HG03108 (cell line): ENCODE measurements around the gene GPR42.
"Not testable (repeated sequence)": the region's sequence is repeated elsewhere in the genome, so short reads cannot be mapped to it uniquely, and the experiment has no call there.

ENCODE experiments used
- ATAC-seq: cut with Tn5 transposase; IDR thresholded peaks from one replicate; pipeline ENCODE4 v1.9.1; 2021; ENCODE audit warnings: moderate library complexity; ENCODE audit not compliant: unreplicated experiment

GPR42 gene

DNA sequence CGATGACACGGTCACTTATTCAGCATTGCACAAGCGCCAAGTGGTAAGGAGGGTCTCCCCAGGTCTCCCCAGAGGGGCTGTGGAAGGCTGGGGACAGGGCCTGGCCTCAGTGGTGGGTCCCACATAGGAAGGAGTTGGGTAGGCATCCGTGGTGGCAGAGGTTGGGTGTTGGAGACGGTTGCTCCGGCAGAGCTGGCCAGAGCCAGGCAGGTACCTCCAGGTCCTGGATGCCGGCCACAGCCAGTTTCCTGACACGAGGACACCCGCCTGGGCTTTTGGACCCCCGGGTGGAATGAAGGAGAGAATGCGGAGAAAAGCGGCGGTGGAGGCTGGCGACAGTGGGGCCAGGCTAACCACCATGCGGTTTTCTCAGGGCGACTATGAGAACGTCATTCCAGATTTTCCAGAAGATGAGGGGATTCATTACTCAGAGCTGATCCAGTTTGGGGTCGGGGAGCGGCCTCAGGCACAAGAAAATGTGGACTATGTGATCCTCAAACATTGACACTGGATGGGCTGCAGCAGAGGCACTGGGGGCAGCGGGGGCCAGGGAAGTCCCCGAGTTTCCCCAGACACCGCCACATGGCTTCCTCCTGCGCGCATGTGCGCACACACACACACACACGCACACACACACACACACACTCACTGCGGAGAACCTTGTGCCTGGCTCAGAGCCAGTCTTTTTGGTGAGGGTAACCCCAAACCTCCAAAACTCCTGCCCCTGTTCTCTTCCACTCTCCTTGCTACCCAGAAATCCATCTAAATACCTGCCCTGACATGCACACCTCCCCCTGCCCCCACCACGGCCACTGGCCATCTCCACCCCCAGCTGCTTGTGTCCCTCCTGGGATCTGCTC, 24.4 kb upstream of the GPR42 start:
- ATAC-seq, result peak; percentile 26

DNA sequence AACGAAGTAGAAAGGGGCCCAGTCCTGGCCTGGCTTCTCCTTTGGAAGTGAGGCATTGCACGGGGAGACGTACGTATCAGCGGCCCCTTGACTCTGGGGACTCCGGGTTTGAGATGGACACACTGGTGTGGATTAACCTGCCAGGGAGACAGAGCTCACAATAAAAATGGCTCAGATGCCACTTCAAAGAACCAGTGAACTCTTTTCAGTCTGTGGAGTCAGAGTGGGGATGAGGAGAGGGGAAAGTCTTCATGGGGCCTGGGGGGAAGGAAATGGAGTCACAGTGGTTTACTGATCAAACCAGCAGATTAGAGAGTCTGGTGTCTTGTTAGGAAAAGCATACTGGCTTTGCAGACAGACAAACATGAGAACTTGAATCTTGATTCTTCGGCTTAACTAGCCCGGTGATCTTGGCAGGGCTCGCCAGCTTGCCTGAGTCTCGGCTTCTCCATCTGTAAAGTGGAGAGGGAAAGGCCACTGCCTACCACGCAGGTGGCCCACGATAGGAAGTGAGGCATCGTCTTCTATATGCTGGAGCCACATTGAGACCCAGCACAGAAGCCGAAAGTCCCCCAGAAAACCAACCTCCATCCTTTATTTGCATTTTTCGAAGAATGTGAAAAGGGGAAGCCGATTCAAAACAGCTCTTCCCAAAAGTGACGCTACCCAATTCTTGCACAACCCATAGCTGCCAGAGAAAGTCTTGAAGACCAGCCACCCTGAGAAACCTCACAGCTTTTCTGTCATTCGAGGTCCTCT, 23.5 kb upstream of the GPR42 start, which contains the start of gene FFAR1:
TSS of gene FFAR1 (plus strand) at position 732 of the 759 bp plus-strand sequence. CDS start 3,650 bp downstream, outside the sequence.
- ATAC-seq, result peak; percentile 57

DNA sequence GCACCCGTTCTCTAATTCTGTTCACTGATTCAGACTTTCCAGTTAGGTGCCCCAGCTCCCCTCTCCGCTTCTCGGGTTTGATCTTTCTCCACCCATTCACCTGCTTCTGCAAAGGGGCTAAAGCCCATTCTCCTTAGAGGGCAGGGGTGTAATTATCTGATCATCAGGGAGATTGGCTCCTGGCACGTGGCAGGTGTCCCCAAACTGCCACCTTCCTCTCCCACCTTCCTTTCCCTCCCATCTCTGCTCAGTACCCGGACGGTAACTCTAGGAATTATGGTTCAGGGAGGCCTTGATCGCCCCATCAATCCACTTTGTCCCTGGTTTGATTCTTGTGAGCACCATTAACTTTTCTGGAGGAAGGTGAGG, 23.0 kb upstream of the GPR42 start:
- ATAC-seq, result no peak

DNA sequence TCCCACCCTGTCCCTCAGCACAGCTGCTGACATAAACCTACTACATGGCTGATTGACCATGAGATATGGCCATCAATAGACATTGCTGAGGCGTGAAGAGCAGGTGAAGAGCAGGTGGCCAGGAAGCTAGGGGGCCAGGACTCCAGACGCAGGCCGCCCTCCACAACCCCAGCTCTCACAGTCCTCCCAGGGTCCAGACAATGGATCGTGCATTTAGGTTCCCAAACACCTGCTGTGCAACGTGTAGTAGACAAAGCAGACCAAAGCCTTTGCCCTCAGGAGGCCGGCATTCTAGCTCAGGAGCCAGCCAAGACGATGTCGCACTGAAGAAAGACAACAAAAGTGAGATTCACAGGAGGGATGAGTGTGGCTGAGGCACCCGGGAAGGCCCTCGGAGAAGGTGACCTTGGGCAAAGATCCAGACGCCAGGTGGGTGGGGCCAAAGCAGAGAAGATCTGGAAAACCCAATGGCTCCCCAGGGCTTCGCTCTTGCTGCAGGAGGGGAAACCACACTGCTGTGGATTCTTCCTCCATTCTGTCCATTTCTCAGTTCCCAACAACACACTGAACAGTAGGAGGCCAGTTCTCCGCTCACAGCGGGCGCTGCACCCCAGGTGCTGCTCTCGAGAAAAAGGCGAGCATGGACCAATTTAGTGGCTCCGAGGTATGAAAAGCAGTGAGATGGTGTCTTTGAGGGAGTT, 21.8 kb upstream of the GPR42 start:
- ATAC-seq, result no peak

DNA sequence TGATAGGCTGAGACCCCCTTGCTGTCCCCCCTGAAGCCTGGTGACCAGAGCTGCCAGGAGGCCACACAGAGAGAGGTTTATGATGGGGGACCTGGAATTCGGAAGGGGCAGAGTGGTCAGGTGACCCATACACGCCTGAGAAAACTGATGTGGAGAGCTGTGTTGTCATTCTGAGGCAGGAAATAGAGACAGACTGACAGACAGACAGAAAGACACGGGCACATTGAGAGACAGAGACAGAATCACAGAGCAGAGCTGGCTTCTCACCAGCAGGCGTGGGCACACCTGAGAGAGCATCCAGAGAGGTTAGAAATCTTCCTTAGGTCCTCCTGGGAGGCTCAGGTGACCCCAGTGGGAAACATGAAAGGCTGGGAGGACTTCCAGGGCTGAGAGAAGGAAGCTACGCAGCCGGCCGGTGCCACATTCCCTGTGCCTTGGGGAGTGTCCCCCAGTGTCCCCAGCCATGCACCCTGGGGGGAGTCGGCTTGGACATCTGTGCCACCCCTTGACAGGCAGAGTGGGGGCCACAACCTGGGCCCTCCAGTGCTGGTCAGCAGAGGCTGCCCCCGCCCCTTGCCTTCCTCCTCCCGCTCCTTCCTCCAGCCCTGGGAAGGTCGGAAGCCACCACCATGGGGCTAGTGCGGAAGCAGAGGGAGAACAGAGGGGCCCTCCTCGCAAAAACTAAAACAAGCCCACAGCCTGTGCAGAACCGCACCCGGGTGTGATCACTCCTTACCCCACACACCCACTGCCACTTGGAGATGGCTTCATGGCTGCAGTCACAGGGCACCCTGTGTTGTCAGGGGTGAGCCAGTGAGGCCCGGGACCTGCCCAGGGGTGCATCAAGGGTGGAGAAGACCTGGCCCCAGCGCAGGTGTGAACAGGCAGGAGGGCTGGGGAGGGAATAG, 21.0 kb upstream of the GPR42 start:
- no peak for ATAC-seq

DNA sequence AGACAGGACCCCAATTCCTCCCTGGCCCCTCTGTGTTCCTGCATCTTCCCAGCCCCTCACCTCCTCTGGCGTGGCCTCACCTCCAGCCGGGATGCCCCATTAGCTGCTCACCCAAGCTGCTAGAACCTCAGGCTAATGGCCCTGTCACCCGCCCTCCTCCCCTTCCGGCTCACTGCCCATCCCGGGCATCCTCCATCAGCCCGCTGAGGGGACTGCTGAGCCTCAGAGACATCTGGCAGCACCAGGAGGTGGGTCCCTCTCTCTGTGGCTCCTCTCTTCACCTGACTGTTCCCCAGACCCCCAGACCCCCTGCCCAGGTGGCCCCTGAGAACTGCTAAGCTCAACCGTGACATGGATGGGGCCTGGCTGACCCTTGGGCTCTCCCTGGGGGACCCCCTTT, 20.3 kb upstream of the GPR42 start:
- ATAC-seq, result no peak

DNA sequence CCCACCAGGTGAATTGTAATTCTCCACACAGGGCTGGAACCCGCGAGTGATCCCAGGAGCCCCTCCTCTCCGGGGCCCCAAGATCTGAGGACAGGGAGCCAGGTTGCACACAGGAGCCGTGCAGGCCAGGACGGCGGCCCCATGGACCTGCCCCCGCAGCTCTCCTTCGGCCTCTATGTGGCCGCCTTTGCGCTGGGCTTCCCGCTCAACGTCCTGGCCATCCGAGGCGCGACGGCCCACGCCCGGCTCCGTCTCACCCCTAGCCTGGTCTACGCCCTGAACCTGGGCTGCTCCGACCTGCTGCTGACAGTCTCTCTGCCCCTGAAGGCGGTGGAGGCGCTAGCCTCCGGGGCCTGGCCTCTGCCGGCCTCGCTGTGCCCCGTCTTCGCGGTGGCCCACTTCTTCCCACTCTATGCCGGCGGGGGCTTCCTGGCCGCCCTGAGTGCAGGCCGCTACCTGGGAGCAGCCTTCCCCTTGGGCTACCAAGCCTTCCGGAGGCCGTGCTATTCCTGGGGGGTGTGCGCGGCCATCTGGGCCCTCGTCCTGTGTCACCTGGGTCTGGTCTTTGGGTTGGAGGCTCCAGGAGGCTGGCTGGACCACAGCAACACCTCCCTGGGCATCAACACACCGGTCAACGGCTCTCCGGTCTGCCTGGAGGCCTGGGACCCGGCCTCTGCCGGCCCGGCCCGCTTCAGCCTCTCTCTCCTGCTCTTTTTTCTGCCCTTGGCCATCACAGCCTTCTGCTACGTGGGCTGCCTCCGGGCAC, 19.3 kb upstream of the GPR42 start:
- ATAC-seq, result no peak

DNA sequence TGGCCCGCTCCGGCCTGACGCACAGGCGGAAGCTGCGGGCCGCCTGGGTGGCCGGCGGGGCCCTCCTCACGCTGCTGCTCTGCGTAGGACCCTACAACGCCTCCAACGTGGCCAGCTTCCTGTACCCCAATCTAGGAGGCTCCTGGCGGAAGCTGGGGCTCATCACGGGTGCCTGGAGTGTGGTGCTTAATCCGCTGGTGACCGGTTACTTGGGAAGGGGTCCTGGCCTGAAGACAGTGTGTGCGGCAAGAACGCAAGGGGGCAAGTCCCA, 18.8 kb upstream of the GPR42 start:
- no peak for ATAC-seq

DNA sequence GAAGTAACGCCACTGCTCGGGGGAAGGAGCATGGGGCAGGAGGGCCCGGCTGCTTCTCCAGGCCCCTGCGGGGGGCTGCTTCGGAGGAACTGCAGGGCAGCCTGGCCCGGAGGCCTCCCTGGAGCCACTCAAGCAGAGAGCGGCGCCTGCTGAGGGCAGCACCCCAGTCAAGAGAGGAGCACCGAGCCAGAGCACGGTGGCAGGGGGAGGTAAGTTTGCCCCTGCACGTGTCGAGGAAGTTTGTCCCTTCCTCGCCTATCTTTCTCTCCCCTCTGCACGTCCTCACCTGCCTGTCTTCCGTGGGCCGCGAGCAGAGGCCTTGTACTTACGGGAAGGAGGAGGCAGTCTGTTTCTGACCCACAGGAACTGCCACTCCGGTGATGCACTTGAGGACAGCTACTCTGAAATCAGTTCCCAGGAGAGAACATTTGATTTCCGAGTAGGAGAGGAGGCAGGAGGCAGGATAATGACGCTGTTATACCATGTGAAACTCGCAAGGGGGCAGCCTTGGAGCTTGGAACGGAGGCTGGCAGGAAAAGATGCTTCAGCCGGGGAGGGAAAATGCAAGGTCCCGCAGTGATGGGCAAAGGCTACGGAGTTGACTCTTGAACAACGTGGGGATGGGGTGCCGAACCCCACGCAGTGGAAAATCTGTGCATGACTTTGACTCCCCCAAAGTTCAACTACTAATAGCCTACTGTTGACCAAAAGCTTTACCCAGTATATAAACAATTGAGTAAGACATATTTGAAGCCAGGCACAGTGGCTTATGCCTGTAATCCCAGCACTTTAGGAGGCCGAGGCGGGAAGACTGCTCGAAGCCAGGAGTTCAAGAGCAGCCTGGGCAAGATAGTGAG, 18.2 kb upstream of the GPR42 start:
- no peak for ATAC-seq

DNA sequence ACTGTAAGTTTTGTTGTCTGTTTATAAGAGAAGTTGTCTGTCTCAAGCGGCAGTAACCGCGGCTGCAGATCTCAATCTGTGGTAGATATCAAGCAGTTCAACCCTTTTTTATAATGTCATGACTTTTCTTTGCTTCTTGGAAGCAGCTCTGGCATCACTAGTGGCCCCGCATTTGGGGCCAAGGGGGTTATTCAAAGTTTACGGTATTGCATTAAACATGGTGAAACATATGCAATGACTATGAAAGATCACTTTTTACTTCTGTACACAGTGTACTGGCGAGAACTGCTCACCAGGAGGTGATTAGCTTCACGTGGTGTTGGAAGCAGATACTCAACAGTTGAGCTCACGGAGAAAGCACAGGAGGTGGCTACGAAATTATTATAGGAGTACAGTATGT, 17.2 kb upstream of the GPR42 start:
- no peak for ATAC-seq

DNA sequence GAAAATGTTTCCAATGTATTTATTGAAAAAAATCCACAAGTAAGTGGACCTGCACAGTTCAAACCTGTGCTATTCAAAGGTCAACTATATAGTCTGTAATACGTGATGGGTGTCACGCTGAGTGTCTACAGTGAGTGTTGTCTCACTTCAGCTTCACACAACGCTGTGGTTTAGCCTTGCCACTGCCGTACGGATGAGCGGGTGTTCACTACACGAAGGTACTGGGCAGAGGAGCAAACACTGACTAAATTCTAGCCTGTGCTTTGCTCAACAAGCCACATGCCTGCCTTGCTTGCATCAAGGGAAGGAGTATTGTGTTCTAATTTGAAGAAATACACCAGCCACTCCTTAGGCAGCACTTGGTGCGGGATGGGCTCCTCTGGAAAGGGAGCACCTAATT, 16.0 kb upstream of the GPR42 start:
- ATAC-seq, result no peak

DNA sequence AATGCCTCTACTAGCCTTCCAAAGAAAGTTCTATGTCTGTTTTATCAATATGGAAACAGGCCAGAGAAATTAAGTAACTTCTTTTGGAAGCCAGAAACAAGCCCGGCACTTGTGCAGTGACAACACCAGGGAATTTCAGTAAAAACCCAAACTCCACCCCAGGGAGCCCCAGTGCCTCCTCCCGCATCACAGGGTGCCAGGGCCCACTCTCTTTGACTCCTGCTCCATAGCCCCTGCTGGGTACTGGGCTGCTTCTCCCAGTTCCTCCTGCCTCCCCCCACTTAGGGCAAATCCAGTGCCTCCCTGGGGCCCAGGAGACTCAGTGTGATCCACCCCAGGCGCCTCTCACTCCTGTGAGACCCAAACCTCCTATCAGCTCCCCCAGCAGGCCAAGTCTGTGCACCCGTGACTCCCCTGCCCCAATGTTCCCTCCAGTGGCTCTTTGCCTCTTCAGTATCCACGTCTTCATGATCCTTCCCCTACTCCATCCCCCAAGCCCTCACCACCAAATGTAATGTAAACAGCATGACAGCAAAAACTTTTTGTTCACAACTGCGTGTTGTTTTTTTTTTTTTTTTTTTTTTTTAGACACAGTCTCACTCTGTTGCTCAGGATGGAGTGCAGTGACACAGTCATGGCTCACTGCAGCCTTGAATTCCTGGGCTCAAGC, 14.9 kb upstream of the GPR42 start:
- ATAC-seq, result no peak

DNA sequence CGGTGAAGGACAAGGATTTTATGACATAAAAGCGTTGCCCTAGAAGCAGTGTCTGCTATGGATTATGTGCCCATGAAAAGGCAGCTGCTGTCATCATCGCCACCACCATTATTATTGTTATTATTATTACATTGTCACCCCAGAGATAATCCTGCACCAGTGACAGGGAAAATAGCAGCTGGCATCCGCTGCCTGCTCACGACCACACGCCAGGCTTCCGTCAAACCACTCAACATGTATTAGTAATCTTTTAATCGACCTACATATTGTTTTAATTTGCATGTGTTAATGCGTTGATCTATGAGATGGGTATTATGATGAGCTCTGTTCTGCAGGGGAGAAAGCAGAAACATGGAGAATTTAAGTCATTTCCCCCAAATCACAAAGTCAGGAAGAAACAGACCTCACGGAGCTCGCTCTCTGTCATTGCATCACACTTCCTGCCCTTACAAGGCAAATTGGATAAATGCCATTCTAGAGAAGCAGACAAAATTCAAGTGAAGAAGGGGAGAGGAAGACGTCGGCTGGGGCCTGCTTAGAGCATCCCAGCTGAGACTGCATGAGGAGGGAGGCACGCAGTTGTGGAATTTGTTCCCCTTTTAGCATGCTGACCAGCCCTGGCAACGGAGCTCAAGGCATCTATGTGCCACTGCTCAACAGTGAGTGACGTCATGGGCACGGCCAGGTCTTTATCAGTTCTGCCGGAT, 12.8 kb upstream of the GPR42 start, which contains the start of gene FFAR3:
TSS of gene FFAR3 (plus strand) at position 594 of the 707 bp plus-strand sequence. CDS start 431 bp downstream, outside the sequence.
- ATAC-seq, result no peak

DNA sequence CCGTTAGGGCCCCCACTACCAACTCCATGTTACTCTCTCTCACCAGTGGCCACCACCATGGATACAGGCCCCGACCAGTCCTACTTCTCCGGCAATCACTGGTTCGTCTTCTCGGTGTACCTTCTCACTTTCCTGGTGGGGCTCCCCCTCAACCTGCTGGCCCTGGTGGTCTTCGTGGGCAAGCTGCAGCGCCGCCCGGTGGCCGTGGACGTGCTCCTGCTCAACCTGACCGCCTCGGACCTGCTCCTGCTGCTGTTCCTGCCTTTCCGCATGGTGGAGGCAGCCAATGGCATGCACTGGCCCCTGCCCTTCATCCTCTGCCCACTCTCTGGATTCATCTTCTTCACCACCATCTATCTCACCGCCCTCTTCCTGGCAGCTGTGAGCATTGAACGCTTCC, 12.0 kb upstream of the GPR42 start:
- not testable (repeated sequence) for ATAC-seq

DNA sequence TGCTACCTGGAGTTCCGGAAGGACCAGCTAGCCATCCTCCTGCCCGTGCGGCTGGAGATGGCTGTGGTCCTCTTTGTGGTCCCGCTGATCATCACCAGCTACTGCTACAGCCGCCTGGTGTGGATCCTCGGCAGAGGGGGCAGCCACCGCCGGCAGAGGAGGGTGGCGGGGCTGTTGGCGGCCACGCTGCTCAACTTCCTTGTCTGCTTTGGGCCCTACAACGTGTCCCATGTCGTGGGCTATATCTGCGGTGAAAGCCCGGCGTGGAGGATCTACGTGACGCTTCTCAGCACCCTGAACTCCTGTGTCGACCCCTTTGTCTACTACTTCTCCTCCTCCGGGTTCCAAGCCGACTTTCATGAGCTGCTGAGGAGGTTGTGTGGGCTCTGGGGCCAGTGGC, 11.5 kb upstream of the GPR42 start:
- not testable (repeated sequence) for ATAC-seq

DNA sequence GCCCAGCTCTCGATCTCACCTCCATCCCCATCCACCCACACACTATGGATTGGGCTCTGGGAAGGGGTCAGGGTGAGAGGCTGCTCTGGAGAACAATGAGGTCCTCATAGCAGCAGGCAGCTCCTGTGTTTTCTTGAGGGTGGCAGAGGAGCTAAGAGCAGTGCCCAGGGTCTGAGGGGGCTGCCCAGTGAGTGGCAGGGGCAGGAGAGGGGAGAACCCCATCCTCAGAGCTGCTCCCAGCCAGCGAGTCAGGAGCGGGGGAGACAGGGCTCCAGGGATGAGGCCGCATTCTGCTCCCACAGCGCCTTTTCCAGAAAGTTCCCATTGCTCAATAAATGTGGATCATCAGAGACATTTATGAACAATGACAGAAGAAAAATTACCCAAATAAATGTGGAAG, 10.8 kb upstream of the GPR42 start:
- ATAC-seq, result not testable (repeated sequence)

DNA sequence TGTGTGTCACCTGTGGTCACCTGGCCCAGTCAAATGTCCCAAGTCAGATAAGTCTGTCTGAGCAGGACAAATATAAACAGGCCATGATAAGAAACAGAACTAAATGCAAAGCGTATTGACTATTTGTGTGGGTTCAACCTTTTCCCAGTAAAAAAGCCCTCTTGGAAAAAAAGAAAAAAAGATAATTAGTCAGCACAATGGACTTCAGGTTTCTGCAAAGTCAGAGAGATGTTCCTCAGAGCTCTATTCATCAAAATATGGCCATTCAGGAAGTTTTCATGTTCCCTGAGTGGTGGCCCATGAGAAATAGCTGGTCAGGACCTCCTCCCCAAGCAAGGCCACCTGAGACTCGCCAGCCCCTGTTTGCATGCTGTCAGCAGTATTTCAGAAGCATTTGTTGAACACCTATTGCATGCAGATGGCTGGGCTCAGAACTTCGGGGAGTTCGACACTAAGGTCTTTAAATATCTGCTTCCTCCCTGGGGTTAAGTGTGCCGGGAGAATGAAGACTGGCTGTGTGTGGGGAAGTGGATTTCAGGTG, 9.9 kb upstream of the GPR42 start:
- no peak for ATAC-seq
